WTC11 (cell line): ENCODE data around the gene CALN1. TPM values are rescaled to one million over a fixed set of nuclear protein-coding genes. Genes with fewer than 3 reads are reported as not detected.

Source experiments
- ATAC-seq: fragments of 200-7000 bp; cut with Tn5 transposase; 2 replicates; pipeline ENCODE4 v1.10.0; 2021; ENCODE audit warnings: mild to moderate bottlenecking, moderate library complexity
- CTCF ChIA-PET: fragments of 300-600 bp; sonication (Branson Sonifier 250); formaldehyde crosslinking; loops from one replicate; lab custom pipeline; 2021; ENCODE audit warnings: antibody characterized with exemption; lab: Charles Lee
- POLR2A ChIA-PET: fragments of 350-600 bp; sonication (Branson Sonifier 250); formaldehyde crosslinking; loops from one replicate; lab custom pipeline; 2021; ENCODE audit warnings: antibody characterized with exemption; lab: Charles Lee
- DNase-seq: peaks from one replicate; pipeline ENCODE4 v3.0.0; 2021; ENCODE audit warnings: low spot score
- H3K27ac Mint-ChIP-seq: 2 replicates; pipeline ENCODE4 v1.8.0; 2021; ENCODE audit warnings: mixed read lengths
- H3K27me3 Mint-ChIP-seq: 2 replicates; pipeline ENCODE4 v1.8.0; 2021; ENCODE audit warnings: low read depth, mild to moderate bottlenecking, moderate library complexity, mixed read lengths
- H3K36me3 Mint-ChIP-seq: 2 replicates; pipeline ENCODE4 v1.8.0; 2021; ENCODE audit warnings: mixed read lengths
- H3K4me1 Mint-ChIP-seq: 2 replicates; pipeline ENCODE4 v1.8.0; 2022; ENCODE audit warnings: mixed read lengths
- H3K4me3 Mint-ChIP-seq: 2 replicates; pipeline ENCODE4 v1.8.0; 2021; ENCODE audit warnings: mild to moderate bottlenecking, moderate library complexity, mixed read lengths
- H3K9me3 Mint-ChIP-seq: 2 replicates; pipeline ENCODE4 v1.8.0; 2021; ENCODE audit warnings: mixed read lengths
- CBFB ChIP-seq: sonication (generic); formaldehyde crosslinking; IDR thresholded peaks from 2 replicates; pipeline ENCODE4 v1.8.1; 2022; ENCODE audit warnings: mild to moderate bottlenecking, low read depth, missing genetic modification reagents
- CDX4 ChIP-seq: fragments of 250-450 bp; sonication (Bioruptor Pico); IDR thresholded peaks from 2 replicates; pipeline ENCODE4 v1.9.0; 2021; ENCODE audit warnings: moderate library complexity, mild to moderate bottlenecking, inconsistent platforms, borderline replicate concordance
- ESRRA ChIP-seq: sonication (generic); formaldehyde crosslinking; IDR thresholded peaks from 2 replicates; pipeline ENCODE4 v1.8.1; 2022; ENCODE audit warnings: mild to moderate bottlenecking, missing genetic modification reagents, borderline replicate concordance
- ETV6 ChIP-seq: sonication (generic); formaldehyde crosslinking; IDR thresholded peaks from 2 replicates; pipeline ENCODE4 v1.8.1; 2022; ENCODE audit warnings: mild to moderate bottlenecking, missing genetic modification reagents
- FOXK1 ChIP-seq: sonication (generic); formaldehyde crosslinking; IDR thresholded peaks from 2 replicates; pipeline ENCODE4 v1.8.0; 2022; ENCODE audit warnings: mild to moderate bottlenecking, moderate library complexity, missing genetic modification reagents
- GABPB1 ChIP-seq: sonication (generic); formaldehyde crosslinking; IDR thresholded peaks from 2 replicates; pipeline ENCODE4 v1.8.1; 2023; ENCODE audit warnings: mild to moderate bottlenecking, missing genetic modification reagents
- HMGXB4 ChIP-seq: sonication (generic); formaldehyde crosslinking; IDR thresholded peaks from 2 replicates; pipeline ENCODE4 v1.8.1; 2023; ENCODE audit warnings: mild to moderate bottlenecking, moderate library complexity, missing genetic modification reagents
- IRF1 ChIP-seq: sonication (generic); formaldehyde crosslinking; IDR thresholded peaks from 2 replicates; pipeline ENCODE4 v1.8.0; 2023; ENCODE audit warnings: missing genetic modification reagents
- JAZF1 ChIP-seq: fragments of 250-450 bp; sonication (Bioruptor Pico); IDR thresholded peaks from 2 replicates; pipeline ENCODE4 v1.9.0; 2021; ENCODE audit warnings: moderate library complexity, mild to moderate bottlenecking, inconsistent platforms
- MXD4 ChIP-seq: fragments of 250-450 bp; sonication (Bioruptor Pico); IDR thresholded peaks from 2 replicates; pipeline ENCODE4 v1.8.0; 2021; ENCODE audit warnings: mild to moderate bottlenecking, moderate library complexity, borderline replicate concordance
- MYBL2 ChIP-seq: sonication (generic); formaldehyde crosslinking; IDR thresholded peaks from 2 replicates; pipeline ENCODE4 v1.8.1; 2023; ENCODE audit warnings: mild to moderate bottlenecking, moderate library complexity, missing genetic modification reagents
- NFYB ChIP-seq: sonication (generic); formaldehyde crosslinking; conservative IDR thresholded peaks from 2 replicates; pipeline ENCODE4 v1.8.0; 2022; ENCODE audit warnings: low read depth, missing genetic modification reagents
- NR2C2 ChIP-seq: sonication (generic); formaldehyde crosslinking; IDR thresholded peaks from 2 replicates; pipeline ENCODE4 v1.8.0; 2022; ENCODE audit warnings: mild to moderate bottlenecking, missing genetic modification reagents
- NR3C1 ChIP-seq: sonication (generic); formaldehyde crosslinking; conservative IDR thresholded peaks from 2 replicates; pipeline ENCODE4 v1.8.1; 2023; ENCODE audit warnings: low read depth, mild to moderate bottlenecking, missing genetic modification reagents
- PREB ChIP-seq: sonication (generic); formaldehyde crosslinking; IDR thresholded peaks from 2 replicates; pipeline ENCODE4 v1.8.1; 2022; ENCODE audit warnings: mild to moderate bottlenecking, missing genetic modification reagents, moderate library complexity, borderline replicate concordance
- PRRX2 ChIP-seq: fragments of 250-450 bp; sonication (Bioruptor Pico); IDR thresholded peaks from 2 replicates; pipeline ENCODE4 v1.8.0; 2021; ENCODE audit warnings: mild to moderate bottlenecking
- SMAD4 ChIP-seq: sonication (generic); formaldehyde crosslinking; IDR thresholded peaks from 2 replicates; pipeline ENCODE4 v1.8.0; 2022; ENCODE audit warnings: mild to moderate bottlenecking, missing genetic modification reagents
- SOX15 ChIP-seq: fragments of 250-450 bp; sonication (Bioruptor Pico); IDR thresholded peaks from 2 replicates; pipeline ENCODE4 v1.9.0; 2021; ENCODE audit warnings: mild to moderate bottlenecking
- SP1 ChIP-seq: sonication (generic); formaldehyde crosslinking; conservative IDR thresholded peaks from 2 replicates; pipeline ENCODE4 v1.8.1; 2022; ENCODE audit warnings: missing genetic modification reagents
- ZNF138 ChIP-seq: sonication (generic); formaldehyde crosslinking; conservative IDR thresholded peaks from 2 replicates; pipeline ENCODE4 v1.8.1; 2022; ENCODE audit warnings: mild to moderate bottlenecking, moderate library complexity, missing genetic modification reagents
- ZNF232 ChIP-seq: sonication (generic); formaldehyde crosslinking; IDR thresholded peaks from 2 replicates; pipeline ENCODE4 v1.8.0; 2022; ENCODE audit warnings: mild to moderate bottlenecking, missing genetic modification reagents
- ZNF263 ChIP-seq: sonication (generic); formaldehyde crosslinking; IDR thresholded peaks from 2 replicates; pipeline ENCODE4 v1.8.1; 2022; ENCODE audit warnings: low read depth, mild to moderate bottlenecking, moderate library complexity, missing genetic modification reagents
- ZNF396 ChIP-seq: fragments of 250-450 bp; sonication (Bioruptor Pico); IDR thresholded peaks from 2 replicates; pipeline ENCODE4 v1.8.0; 2021; ENCODE audit warnings: mild to moderate bottlenecking, moderate library complexity, borderline replicate concordance
- ZNF423 ChIP-seq: fragments of 250-450 bp; sonication (Bioruptor Pico); IDR thresholded peaks from 2 replicates; pipeline ENCODE4 v2.1.2; 2022; ENCODE audit warnings: mild to moderate bottlenecking, moderate library complexity
- ZSCAN18 ChIP-seq: fragments of 250-450 bp; sonication (Bioruptor Pico); IDR thresholded peaks from 2 replicates; pipeline ENCODE4 v2.1.2; 2022; ENCODE audit warnings: mild to moderate bottlenecking, moderate library complexity
- total RNA-seq: library from RNA; stranded (reverse); gene quantifications from 3 replicates; pipeline ENCODE4 v1.2.3, GENCODE V29; 2021
- TF ChIP-seq, protein P1 (sequence below): sonication (generic); formaldehyde crosslinking; IDR thresholded peaks from 2 replicates; pipeline ENCODE4 v1.8.1; 2023; ENCODE audit warnings: mild to moderate bottlenecking, missing genetic modification reagents

Gene CALN1
- total RNA-seq, 1 experiment from 2014 or later, result 10.5 TPM

GRCh38 chr7:72223351-72223750, 188.8 kb downstream of the CALN1 start:
- H3K36me3 Mint-ChIP-seq, result peaks cover 12% of the 10 kb centered on the region
- peaks cover 13% of the 10 kb centered on the region for H3K9me3 Mint-ChIP-seq
- ChIA-PET POLR2A (no interaction called here), CTCF (no interaction called here)
- no peak overlapping the region for H3K27ac Mint-ChIP-seq
- H3K27me3 Mint-ChIP-seq, result no peaks in the 10 kb centered on the region
- TF ChIP-seq PREB (CRISPR knock-in tag), result no peak
- TF ChIP-seq ZNF423 (CRISPR knock-in tag), result no peak
- TF ChIP-seq NR2C2, result no peak
- no peak for TF ChIP-seq ZNF263 (CRISPR knock-in tag)
- TF ChIP-seq MXD4 (CRISPR knock-in tag), result no peak
- no peak for TF ChIP-seq SMAD4 (CRISPR knock-in tag)
- TF ChIP-seq ETV6 (CRISPR knock-in tag), result no peak
- TF ChIP-seq CBFB (CRISPR knock-in tag), result no peak
- no peak for TF ChIP-seq ZNF138 (CRISPR knock-in tag)
- no peak for TF ChIP-seq SOX15 (CRISPR knock-in tag)
- TF ChIP-seq CDX4, result no peak
- H3K4me3 Mint-ChIP-seq, result no peak overlapping the region
- H3K4me1 Mint-ChIP-seq, result peaks cover 11% of the 10 kb centered on the region; the same call in 1 of the 2 replicates
- ATAC-seq (no peak), DNase-seq (no peak)

- Mint-ChIP-seq H3K4me1 (0 out of 2 replicates have a peak, but pooled peaks cover 3% of the 10 kb centered on the region), H3K27ac (no peak overlapping the region), H3K9me3 (peaks cover 13% of the 10 kb centered on the region)
- CTCF ChIA-PET, result no interaction called here
- DNase-seq, result no peak
- no peak for ATAC-seq
- TF ChIP-seq ZNF396 (no peak), MYBL2 (CRISPR knock-in tag) (no peak), NFYB (no peak), JAZF1 (CRISPR knock-in tag) (no peak), ESRRA (CRISPR knock-in tag) (no peak)
- TF ChIP-seq, all 79 proteins: peak for 0
- Mint-ChIP-seq H3K4me3 (no peak overlapping the region), H3K36me3 (peaks cover 12% of the 10 kb centered on the region), H3K27me3 (no peaks in the 10 kb centered on the region)
- POLR2A ChIA-PET, result no interaction called here
These were observed 190.0 kb downstream of the CALN1 start for GRCh38 chr7:72222136-72222535.

GRCh38 chr7:72219500-72219899, 192.6 kb downstream of the CALN1 start:
- no peak for ATAC-seq
- TF ChIP-seq IRF1 (CRISPR knock-in tag) (no peak), GABPB1 (CRISPR knock-in tag) (no peak), ZNF232 (CRISPR knock-in tag) (no peak), FOXK1 (CRISPR knock-in tag) (no peak), SMAD4 (CRISPR knock-in tag) (no peak), NR3C1 (CRISPR knock-in tag) (no peak), ZNF423 (CRISPR knock-in tag) (no peak), NR2C2 (no peak), PRRX2 (CRISPR knock-in tag) (no peak), SP1 (CRISPR knock-in tag) (no peak), HMGXB4 (CRISPR knock-in tag) (no peak), ZSCAN18 (no peak), MXD4 (CRISPR knock-in tag) (no peak)
- TF ChIP-seq, protein P1, sequence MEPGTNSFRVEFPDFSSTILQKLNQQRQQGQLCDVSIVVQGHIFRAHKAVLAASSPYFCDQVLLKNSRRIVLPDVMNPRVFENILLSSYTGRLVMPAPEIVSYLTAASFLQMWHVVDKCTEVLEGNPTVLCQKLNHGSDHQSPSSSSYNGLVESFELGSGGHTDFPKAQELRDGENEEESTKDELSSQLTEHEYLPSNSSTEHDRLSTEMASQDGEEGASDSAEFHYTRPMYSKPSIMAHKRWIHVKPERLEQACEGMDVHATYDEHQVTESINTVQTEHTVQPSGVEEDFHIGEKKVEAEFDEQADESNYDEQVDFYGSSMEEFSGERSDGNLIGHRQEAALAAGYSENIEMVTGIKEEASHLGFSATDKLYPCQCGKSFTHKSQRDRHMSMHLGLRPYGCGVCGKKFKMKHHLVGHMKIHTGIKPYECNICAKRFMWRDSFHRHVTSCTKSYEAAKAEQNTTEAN (CRISPR knock-in tag), result no peak

More at GRCh38 chr7:72219500-72219899, 192.6 kb downstream of the CALN1 start:
- no peak for DNase-seq
- H3K4me1 Mint-ChIP-seq, result no peaks in the 10 kb centered on the region
- H3K4me3 Mint-ChIP-seq, result no peak overlapping the region
- H3K27me3 Mint-ChIP-seq, result no peaks in the 10 kb centered on the region
- H3K9me3 Mint-ChIP-seq, result peaks cover 8% of the 10 kb centered on the region
- H3K27ac Mint-ChIP-seq, result no peak overlapping the region
- peaks cover 5% of the 10 kb centered on the region for H3K36me3 Mint-ChIP-seq
- ChIA-PET POLR2A (no interaction called here), CTCF (no interaction called here)
